Suprapubic skin (tissue), 4 donors: Measurements from ENCODE around the gene TET3. TPM values are rescaled to one million over a fixed set of nuclear protein-coding genes. Genes with fewer than 3 reads are reported as not detected.
"Not testable (repeated sequence)": the region's sequence is repeated elsewhere in the genome, so short reads cannot be mapped to it uniquely, and the experiment has no call there.

Source experiments
- DNase-seq, 2 donors: peaks; one replicate each; pipeline ENCODE4 v3.0.0-alpha.2; 2019; ENCODE audit warnings: low spot score in 2 of 2
- H3K27ac ChIP-seq: fragments of 200-600 bp; sonication (generic); one replicate; pipeline ENCODE4 v1.5.1; 2019
- H3K27me3 ChIP-seq: fragments of 200-600 bp; sonication (generic); one replicate; pipeline ENCODE4 v1.5.1; 2019
- H3K36me3 ChIP-seq: fragments of 200-600 bp; sonication (generic); one replicate; pipeline ENCODE4 v1.5.1; 2019
- H3K4me1 ChIP-seq: fragments of 200-600 bp; sonication (generic); one replicate; pipeline ENCODE4 v1.5.1; 2019
- H3K4me3 ChIP-seq: fragments of 200-600 bp; sonication (generic); one replicate; pipeline ENCODE4 v1.5.1; 2019; ENCODE audit warnings: mild to moderate bottlenecking
- H3K9me3 ChIP-seq: fragments of 200-600 bp; sonication (generic); one replicate; pipeline ENCODE4 v1.5.1; 2019
- EP300 ChIP-seq: sonication (generic); formaldehyde crosslinking; IDR thresholded peaks from one replicate; pipeline ENCODE4 v1.6.1; 2017; ENCODE audit warnings: antibody characterized with exemption
- POLR2A ChIP-seq, 2 donors: fragments of 450-650 bp; IDR thresholded peaks; one replicate each; pipeline ENCODE4 v1.6.1; 2017; ENCODE audit warnings: antibody characterized with exemption in 2 of 2, mild to moderate bottlenecking in 2 of 2, moderate library complexity in 2 of 2
- POLR2AphosphoS5 ChIP-seq, 3 donors: sonication (generic); formaldehyde crosslinking; IDR thresholded peaks; one replicate each; pipeline ENCODE4 v1.6.1; 2017; ENCODE audit warnings: antibody characterized with exemption in 3 of 3
- WGBS: methylation state at CpG from one replicate; pipeline ENCODE4 v1.1.5; 2018; 5-methylcytosine and 5-hydroxymethylcytosine counted together
- total RNA-seq, 4 donors: library from RNA; depleted of rRNA; stranded (reverse); fragments of >200 nt; gene quantifications; one replicate each; pipeline ENCODE4 v1.1.0, GENCODE V29; 2016
- TF ChIP-seq, protein P1 (sequence below), 2 donors: fragments of 200-600 bp in 1 of 2; fragments of 450-650 bp in 1 of 2; sonication (generic) in 1 of 2; IDR thresholded peaks; one replicate each; pipeline ENCODE4 v1.5.1; 2016 to 2019; ENCODE audit warnings: antibody characterized with exemption in 2 of 2, mild to moderate bottlenecking in 1 of 2, moderate library complexity in 1 of 2

Gene TET3
- total RNA-seq, 4 donors from 2014 or later, result 53.6 to 75.3 (median 58.4) TPM

DNA sequence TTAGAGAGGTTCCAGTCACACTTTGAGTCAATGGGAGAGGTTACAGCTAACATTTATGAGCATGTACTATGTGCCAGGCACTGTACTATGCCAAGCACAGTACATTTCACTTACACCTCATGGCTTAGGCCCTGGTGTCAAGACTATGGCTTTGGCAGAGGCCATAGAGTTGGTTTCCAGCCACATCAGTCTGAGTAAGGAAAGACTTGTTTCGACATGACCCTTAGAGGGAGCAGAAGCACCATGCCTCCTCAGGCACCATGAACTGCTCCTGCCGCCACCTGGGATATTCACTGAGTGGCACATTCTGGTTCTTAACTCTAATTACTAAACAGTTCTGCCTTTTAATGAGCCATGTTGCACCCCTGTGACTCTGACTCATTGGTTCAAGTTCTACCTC is 45.3 kb upstream of the TET3 start:
- peak overlapping the region; percentile 72 for H3K27ac ChIP-seq
- H3K36me3 ChIP-seq, result peaks cover 6% of the 10 kb centered on the region
- no peak overlapping the region for H3K4me3 ChIP-seq
- WGBS, result 73% methylated on average over 2 of the region's 2 CpGs
- DNase-seq, result no peak
- H3K9me3 ChIP-seq, result no peaks in the 10 kb centered on the region
- no peak for TF ChIP-seq POLR2A (IDR thresholded peaks at IDR 0.05)
- TF ChIP-seq POLR2AphosphoS5 (IDR thresholded peaks at IDR 0.05), result peak in 1 of 3 donors; percentile 42
- peaks cover 43% of the 10 kb centered on the region for H3K4me1 ChIP-seq
- H3K27me3 ChIP-seq, result no peaks in the 10 kb centered on the region

DNA sequence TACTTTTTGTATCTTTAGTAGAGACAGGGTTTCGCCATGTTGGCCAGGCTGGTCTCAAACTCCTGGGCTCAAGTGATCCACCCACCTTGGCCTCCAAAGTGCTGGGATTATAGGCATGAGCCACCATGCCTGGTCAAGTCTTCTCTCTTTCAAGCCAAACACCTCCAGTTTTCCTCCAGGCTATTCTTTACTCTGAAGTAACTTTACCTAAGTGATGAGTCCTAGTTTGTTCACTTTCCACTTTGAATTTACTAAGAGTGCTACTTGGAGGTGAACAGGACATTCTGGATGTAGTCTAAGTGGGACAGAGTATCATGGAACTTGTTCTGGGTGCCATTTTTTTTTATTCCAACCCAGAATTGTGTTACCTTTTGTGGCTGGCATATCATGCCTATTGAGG is 44.6 kb upstream of the TET3 start:
- not testable (repeated sequence) for H3K4me3 ChIP-seq, H3K27me3 ChIP-seq, H3K36me3 ChIP-seq, H3K9me3 ChIP-seq, DNase-seq
- peaks cover 43% of the 10 kb centered on the region for H3K4me1 ChIP-seq
- peak overlapping the region; percentile 72 for H3K27ac ChIP-seq
- 83% methylated on average over 1 of the region's 1 CpG for WGBS

DNA sequence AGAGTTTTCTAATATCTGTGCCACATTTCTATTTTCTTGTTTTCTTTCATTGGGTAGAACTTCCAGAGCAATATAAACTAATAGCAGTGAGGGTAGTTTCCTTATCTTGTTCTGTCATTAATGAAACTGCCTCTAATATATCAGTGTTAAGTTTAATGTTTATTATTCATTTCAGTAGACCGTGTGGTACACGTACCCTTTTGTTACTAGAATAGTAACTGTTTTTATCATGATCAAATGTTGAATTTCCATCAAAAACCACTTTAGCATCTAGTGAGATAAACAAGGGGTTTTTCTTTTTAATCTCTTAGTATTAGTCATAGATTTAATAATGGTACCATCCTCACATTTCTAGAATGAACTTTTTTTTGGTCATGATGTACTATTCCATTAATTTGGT is 42.0 kb upstream of the TET3 start:
- H3K27me3 ChIP-seq, result no peaks in the 10 kb centered on the region
- H3K27ac ChIP-seq, result no peak overlapping the region
- H3K4me3 ChIP-seq, result no peak overlapping the region
- TF ChIP-seq, protein P1, sequence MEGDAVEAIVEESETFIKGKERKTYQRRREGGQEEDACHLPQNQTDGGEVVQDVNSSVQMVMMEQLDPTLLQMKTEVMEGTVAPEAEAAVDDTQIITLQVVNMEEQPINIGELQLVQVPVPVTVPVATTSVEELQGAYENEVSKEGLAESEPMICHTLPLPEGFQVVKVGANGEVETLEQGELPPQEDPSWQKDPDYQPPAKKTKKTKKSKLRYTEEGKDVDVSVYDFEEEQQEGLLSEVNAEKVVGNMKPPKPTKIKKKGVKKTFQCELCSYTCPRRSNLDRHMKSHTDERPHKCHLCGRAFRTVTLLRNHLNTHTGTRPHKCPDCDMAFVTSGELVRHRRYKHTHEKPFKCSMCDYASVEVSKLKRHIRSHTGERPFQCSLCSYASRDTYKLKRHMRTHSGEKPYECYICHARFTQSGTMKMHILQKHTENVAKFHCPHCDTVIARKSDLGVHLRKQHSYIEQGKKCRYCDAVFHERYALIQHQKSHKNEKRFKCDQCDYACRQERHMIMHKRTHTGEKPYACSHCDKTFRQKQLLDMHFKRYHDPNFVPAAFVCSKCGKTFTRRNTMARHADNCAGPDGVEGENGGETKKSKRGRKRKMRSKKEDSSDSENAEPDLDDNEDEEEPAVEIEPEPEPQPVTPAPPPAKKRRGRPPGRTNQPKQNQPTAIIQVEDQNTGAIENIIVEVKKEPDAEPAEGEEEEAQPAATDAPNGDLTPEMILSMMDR (IDR thresholded peaks at IDR 0.05), result no peak
- TF ChIP-seq POLR2A (IDR thresholded peaks at IDR 0.05) (no peak), POLR2AphosphoS5 (IDR thresholded peaks at IDR 0.05) (no peak), EP300 (no peak)
- no peak for DNase-seq
- no peaks in the 10 kb centered on the region for H3K9me3 ChIP-seq
- peaks cover 27% of the 10 kb centered on the region for H3K4me1 ChIP-seq
- WGBS, result 63% methylated on average over 2 of the region's 2 CpGs
- H3K36me3 ChIP-seq, result peaks cover 24% of the 10 kb centered on the region

DNA sequence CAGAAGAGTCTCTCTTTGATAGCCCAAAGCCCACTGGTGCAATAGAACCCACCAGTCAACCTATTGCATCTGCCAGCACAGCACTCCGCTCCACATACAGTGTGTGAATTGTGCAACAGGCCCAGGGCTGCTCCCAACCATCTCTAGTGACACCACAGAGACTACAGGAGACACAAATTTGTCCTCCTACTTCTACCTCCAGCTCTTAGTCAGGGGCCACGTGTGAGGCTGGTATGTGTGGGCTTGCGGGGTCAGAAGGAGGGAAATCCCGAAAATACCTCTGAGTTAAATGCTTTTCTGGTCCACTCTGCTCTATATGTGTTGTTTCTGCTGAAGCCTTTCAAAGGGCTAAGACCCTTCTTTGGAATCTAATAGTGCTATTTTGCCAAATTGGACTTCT is 40.0 kb upstream of the TET3 start:
- no peak overlapping the region for H3K27ac ChIP-seq
- H3K27me3 ChIP-seq, result no peaks in the 10 kb centered on the region
- H3K4me1 ChIP-seq, result peaks cover 11% of the 10 kb centered on the region
- TF ChIP-seq POLR2AphosphoS5 (IDR thresholded peaks at IDR 0.05) (no peak), POLR2A (IDR thresholded peaks at IDR 0.05) (no peak), EP300 (no peak)
- TF ChIP-seq, protein P1 (IDR thresholded peaks at IDR 0.05), result no peak
- no peak overlapping the region for H3K4me3 ChIP-seq
- H3K9me3 ChIP-seq, result no peaks in the 10 kb centered on the region
- DNase-seq, result no peak
- peaks cover 44% of the 10 kb centered on the region for H3K36me3 ChIP-seq
- 88% methylated on average over 4 of the region's 4 CpGs for WGBS

DNA sequence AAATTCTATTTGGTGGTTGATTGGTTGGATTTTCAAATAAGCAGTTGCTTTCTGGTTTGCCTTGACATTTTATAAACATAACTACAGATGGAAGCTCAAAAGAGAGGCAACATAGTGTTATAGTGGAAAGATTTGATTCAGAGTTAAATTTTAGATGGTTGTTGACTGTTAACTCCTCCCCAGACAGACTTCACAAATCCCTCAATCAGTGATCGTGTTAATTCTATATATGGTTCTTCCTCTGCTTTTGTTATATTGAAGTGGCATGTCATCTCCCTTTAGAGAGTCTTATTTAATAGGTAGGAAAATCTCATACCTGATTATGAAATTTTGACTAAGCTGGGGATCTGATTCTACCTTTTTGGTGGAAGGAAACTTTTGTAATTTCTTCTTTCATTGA is 38.5 kb upstream of the TET3 start:
- Histone ChIP-seq H3K4me3 (no peak overlapping the region), H3K27me3 (no peaks in the 10 kb centered on the region), H3K36me3 (peaks cover 55% of the 10 kb centered on the region), H3K4me1 (no peaks in the 10 kb centered on the region), H3K9me3 (no peaks in the 10 kb centered on the region), H3K27ac (no peak overlapping the region)
- TF ChIP-seq POLR2AphosphoS5 (IDR thresholded peaks at IDR 0.05), result no peak
- TF ChIP-seq, protein P1 (IDR thresholded peaks at IDR 0.05), result no peak
- no peak for TF ChIP-seq EP300
- TF ChIP-seq POLR2A (IDR thresholded peaks at IDR 0.05), result no peak
- DNase-seq, result no peak
- WGBS, result 76% methylated on average over 1 of the region's 1 CpG

DNA sequence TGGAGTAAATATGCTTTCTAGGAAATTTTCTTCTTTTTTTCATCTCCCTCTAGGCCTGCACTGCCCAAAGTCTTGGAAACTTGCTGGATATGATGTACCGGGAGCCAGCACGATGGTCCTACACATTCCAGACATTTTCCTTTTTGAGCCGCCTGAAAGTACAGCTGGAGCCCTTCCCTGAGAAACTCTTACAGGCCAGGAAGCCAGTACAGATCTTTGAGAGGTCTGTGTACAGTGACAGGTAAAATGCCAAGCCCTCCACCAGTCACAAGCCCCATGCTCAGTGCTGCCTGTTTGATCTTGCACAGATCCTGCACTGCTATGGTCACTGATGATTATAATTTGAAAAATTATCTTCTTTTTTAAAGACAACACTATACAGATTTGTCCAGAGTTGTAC is 38.0 kb upstream of the TET3 start:
- WGBS, result 77% methylated on average over 3 of the region's 3 CpGs
- TF ChIP-seq, protein P1 (IDR thresholded peaks at IDR 0.05), result no peak
- no peak for TF ChIP-seq POLR2AphosphoS5 (IDR thresholded peaks at IDR 0.05)
- no peak for TF ChIP-seq POLR2A (IDR thresholded peaks at IDR 0.05)
- TF ChIP-seq EP300, result no peak
- no peaks in the 10 kb centered on the region for H3K4me1 ChIP-seq
- no peak overlapping the region for H3K27ac ChIP-seq
- DNase-seq, result no peak
- no peaks in the 10 kb centered on the region for H3K27me3 ChIP-seq
- no peak overlapping the region for H3K4me3 ChIP-seq
- H3K36me3 ChIP-seq, result peaks cover 59% of the 10 kb centered on the region
- H3K9me3 ChIP-seq, result no peaks in the 10 kb centered on the region
